GM12892 (cell line): ENCODE measurements around the gene NFATC1.

Experiments
- POLR2A ChIP-seq: IDR thresholded peaks from 2 replicates; pipeline ENCODE4 v1.6.1; 2011; ENCODE audit warnings: low read depth, low read length, control low read depth
- POLR2AphosphoS5 ChIP-seq: IDR thresholded peaks from 2 replicates; pipeline ENCODE4 v1.6.1; 2011; ENCODE audit warnings: low read depth, low read length, control low read depth

GRCh38 chr18:79534356-79534755 is 138.6 kb downstream of the NFATC1 start:
- no peak for TF ChIP-seq POLR2AphosphoS5
- TF ChIP-seq POLR2A = no peak
